ENCODE measurements around the gene RPL3.

RPL3 gene

GRCh38 chr22:39297490-39298240 lies 21.8 kb downstream of the RPL3 start:
- no peak for DNase-seq

- DNase-seq, result no peak
Measured at GRCh38 chr22:39296981-39297489, 22.4 kb downstream of the RPL3 start.

GRCh38 chr22:39296535-39296934 lies 22.9 kb downstream of the RPL3 start:
- no peak for DNase-seq

- DNase-seq, result no peak
Measured at GRCh38 chr22:39294571-39295468, 24.6 kb downstream of the RPL3 start.

GRCh38 chr22:39293766-39294368 lies 25.6 kb downstream of the RPL3 start:
- no peak for DNase-seq

- DNase-seq, result no peak
Measured at GRCh38 chr22:39292561-39293074, 26.8 kb downstream of the RPL3 start.

GRCh38 chr22:39292031-39292462 lies 27.4 kb downstream of the RPL3 start:
- DNase-seq, result no peak

GRCh38 chr22:39291523-39291922 lies 27.9 kb downstream of the RPL3 start:
- DNase-seq, result no peak

- no peak for DNase-seq
Measured at GRCh38 chr22:39290724-39291161, 28.7 kb downstream of the RPL3 start.

- DNase-seq, result no peak
Measured at GRCh38 chr22:39289975-39290720, 29.3 kb downstream of the RPL3 start.

- DNase-seq, result no peak
Measured at GRCh38 chr22:39289533-39289932, 29.9 kb downstream of the RPL3 start.

GRCh38 chr22:39288135-39288898 lies 31.1 kb downstream of the RPL3 start:
- DNase-seq, result no peak

GRCh38 chr22:39287076-39287725 lies 32.2 kb downstream of the RPL3 start:
- no peak for DNase-seq

- no peak for DNase-seq
Measured at GRCh38 chr22:39284983-39285382, 34.4 kb downstream of the RPL3 start.

- no peak for DNase-seq
Measured at GRCh38 chr22:39284142-39284980, 35.1 kb downstream of the RPL3 start.

- no peak for DNase-seq
Measured at GRCh38 chr22:39283322-39284141, 35.9 kb downstream of the RPL3 start.

GRCh38 chr22:39282645-39283321 lies 36.6 kb downstream of the RPL3 start:
- no peak for DNase-seq

GRCh38 chr22:39281126-39281525 lies 38.3 kb downstream of the RPL3 start:
- no peak for DNase-seq

Data from NCI-H1436 treated with DMSO at 0.1 percent for 48 hours (cell line).